ENCODE measurements around the gene MAGOH. TPM values are rescaled to one million over a fixed set of nuclear protein-coding genes. Genes with fewer than 3 reads are reported as not detected.
A peak's percentile ranks its signal among the peaks of the same experiment; 100 is the strongest.

The MAGOH gene
- total and polyA plus RNA-seq, 9 of the 15 experiments (the other 6 are each of a cell fraction or from before 2014, with no cell fraction given), result 102 to 342 (median 135) TPM

DNA sequence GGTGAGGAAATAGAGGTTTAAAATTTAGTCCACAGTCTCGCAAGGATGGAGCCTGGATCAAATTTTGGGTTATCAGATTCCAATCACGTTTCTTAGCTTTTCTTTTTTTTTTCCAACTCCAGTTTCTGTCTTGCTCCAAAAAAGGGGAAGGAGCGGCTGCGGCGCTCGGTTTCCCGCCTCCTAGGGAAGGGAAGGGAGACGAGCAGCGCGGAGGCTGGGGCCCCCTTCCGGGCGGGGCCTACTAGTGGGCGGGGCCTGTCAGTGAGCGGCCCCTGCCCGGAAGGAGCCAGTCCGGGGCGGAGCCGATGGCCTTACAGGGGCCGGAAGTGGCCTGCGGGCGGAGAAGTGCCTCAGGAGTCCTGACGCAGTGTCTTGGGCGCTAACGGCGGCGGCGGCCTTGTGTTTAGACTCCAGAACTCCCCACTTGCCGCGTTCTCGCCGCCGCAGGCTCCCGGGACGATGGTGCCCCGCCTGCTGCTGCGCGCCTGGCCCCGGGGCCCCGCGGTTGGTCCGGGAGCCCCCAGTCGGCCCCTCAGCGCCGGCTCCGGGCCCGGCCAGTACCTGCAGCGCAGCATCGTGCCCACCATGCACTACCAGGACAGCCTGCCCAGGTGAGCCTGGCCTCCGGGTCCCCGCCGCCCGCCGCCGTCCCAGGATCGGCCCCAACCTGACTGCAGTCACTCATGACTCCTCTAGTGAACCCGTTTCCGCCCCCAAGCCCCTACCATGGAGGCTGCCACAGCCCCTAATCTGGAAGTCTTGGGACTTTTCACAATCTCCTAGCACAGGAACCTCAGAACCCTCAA lies 41.6 kb downstream of the MAGOH start, which contains the start of gene CPT2 (continued):
- TF ChIP-seq, protein P1, sequence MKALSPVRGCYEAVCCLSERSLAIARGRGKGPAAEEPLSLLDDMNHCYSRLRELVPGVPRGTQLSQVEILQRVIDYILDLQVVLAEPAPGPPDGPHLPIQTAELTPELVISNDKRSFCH (CRISPR knock-in tag; IDR thresholded peaks at IDR 0.05), result no peak
- TF ChIP-seq, protein P1 (tag; IDR thresholded peaks at IDR 0.05), result no peak
- TF ChIP-seq, protein P2, sequence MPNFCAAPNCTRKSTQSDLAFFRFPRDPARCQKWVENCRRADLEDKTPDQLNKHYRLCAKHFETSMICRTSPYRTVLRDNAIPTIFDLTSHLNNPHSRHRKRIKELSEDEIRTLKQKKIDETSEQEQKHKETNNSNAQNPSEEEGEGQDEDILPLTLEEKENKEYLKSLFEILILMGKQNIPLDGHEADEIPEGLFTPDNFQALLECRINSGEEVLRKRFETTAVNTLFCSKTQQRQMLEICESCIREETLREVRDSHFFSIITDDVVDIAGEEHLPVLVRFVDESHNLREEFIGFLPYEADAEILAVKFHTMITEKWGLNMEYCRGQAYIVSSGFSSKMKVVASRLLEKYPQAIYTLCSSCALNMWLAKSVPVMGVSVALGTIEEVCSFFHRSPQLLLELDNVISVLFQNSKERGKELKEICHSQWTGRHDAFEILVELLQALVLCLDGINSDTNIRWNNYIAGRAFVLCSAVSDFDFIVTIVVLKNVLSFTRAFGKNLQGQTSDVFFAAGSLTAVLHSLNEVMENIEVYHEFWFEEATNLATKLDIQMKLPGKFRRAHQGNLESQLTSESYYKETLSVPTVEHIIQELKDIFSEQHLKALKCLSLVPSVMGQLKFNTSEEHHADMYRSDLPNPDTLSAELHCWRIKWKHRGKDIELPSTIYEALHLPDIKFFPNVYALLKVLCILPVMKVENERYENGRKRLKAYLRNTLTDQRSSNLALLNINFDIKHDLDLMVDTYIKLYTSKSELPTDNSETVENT (CRISPR knock-in tag; IDR thresholded peaks at IDR 0.05), result peak; percentile 91
- no peak for TF ChIP-seq DNMT1 (IDR thresholded peaks at IDR 0.05)
- TF ChIP-seq NFATC3 (IDR thresholded peaks at IDR 0.05), result no peak
- no peak; the same call in 1 of the 2 replicates for TF ChIP-seq NFRKB (IDR thresholded peaks at IDR 0.05; ENCODE audit: low read depth)
- TF ChIP-seq ZNF263 (CRISPR knock-in tag; IDR thresholded peaks at IDR 0.05; ENCODE audit: borderline replicate concordance), result peak; percentile 64
- no peak for TF ChIP-seq FOXO4 (CRISPR knock-in tag; IDR thresholded peaks at IDR 0.05)
- no peak for TF ChIP-seq JUN (IDR thresholded peaks at IDR 0.05; ENCODE audit: borderline replicate concordance, low read depth, low read length)
- TF ChIP-seq JUN (CRISPR knock-in tag; IDR thresholded peaks at IDR 0.05; ENCODE audit: borderline replicate concordance), result peak; percentile 55; the same call in 1 of the 2 replicates
- peak; percentile 98 for TF ChIP-seq RB1 (IDR thresholded peaks at IDR 0.05; ENCODE audit: low read depth)
- peak; percentile 29; the same call in 1 of the 2 replicates for TF ChIP-seq ILF3 (IDR thresholded peaks at IDR 0.05; ENCODE audit: borderline replicate concordance)
- peak; percentile 96 for TF ChIP-seq ELF1 (tag; IDR thresholded peaks at IDR 0.05)
- no peak for TF ChIP-seq NCOA1 (IDR thresholded peaks at IDR 0.05; ENCODE audit: low read depth)
- no peak; the same call in 1 of the 2 replicates for TF ChIP-seq HMBOX1 (IDR thresholded peaks at IDR 0.05)
- no peak for TF ChIP-seq ZNF778 (CRISPR knock-in tag; IDR thresholded peaks at IDR 0.05)
- no peak for TF ChIP-seq U2AF2 (optimal IDR thresholded peaks at IDR 0.05; ENCODE audit: low read depth, low read length)
- TF ChIP-seq, protein P3, sequence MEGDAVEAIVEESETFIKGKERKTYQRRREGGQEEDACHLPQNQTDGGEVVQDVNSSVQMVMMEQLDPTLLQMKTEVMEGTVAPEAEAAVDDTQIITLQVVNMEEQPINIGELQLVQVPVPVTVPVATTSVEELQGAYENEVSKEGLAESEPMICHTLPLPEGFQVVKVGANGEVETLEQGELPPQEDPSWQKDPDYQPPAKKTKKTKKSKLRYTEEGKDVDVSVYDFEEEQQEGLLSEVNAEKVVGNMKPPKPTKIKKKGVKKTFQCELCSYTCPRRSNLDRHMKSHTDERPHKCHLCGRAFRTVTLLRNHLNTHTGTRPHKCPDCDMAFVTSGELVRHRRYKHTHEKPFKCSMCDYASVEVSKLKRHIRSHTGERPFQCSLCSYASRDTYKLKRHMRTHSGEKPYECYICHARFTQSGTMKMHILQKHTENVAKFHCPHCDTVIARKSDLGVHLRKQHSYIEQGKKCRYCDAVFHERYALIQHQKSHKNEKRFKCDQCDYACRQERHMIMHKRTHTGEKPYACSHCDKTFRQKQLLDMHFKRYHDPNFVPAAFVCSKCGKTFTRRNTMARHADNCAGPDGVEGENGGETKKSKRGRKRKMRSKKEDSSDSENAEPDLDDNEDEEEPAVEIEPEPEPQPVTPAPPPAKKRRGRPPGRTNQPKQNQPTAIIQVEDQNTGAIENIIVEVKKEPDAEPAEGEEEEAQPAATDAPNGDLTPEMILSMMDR (IDR thresholded peaks at IDR 0.05 in 2 of 3, conservative IDR thresholded peaks at IDR 0.05 in 1 of 3; ENCODE audit: insufficient read depth in 2 of 3, low read depth in 1 of 3, low read length in 3 of 3), result peak in 1 of 3 experiments; percentile 22; a peak in 2 of 6 replicates
- no peak for TF ChIP-seq ZSCAN29 (IDR thresholded peaks at IDR 0.05)
- TF ChIP-seq, protein P4, sequence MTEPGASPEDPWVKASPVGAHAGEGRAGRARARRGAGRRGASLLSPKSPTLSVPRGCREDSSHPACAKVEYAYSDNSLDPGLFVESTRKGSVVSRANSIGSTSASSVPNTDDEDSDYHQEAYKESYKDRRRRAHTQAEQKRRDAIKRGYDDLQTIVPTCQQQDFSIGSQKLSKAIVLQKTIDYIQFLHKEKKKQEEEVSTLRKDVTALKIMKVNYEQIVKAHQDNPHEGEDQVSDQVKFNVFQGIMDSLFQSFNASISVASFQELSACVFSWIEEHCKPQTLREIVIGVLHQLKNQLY (CRISPR knock-in tag; conservative IDR thresholded peaks at IDR 0.05), result no peak
- TF ChIP-seq FOXJ2 (tag; IDR thresholded peaks at IDR 0.05), result no peak

All from K562 (cell line).